GM12874 (cell line): ENCODE data around the gene HOATZ.

Experiments used
- TF ChIP-seq, protein P1 (sequence below): IDR thresholded peaks from 2 replicates; pipeline ENCODE4 v1.5.1; 2011; ENCODE audit warnings: low read depth, mild to moderate bottlenecking, control low read depth, low read length, moderate library complexity; ENCODE audit not compliant: insufficient read depth

HOATZ gene

DNA sequence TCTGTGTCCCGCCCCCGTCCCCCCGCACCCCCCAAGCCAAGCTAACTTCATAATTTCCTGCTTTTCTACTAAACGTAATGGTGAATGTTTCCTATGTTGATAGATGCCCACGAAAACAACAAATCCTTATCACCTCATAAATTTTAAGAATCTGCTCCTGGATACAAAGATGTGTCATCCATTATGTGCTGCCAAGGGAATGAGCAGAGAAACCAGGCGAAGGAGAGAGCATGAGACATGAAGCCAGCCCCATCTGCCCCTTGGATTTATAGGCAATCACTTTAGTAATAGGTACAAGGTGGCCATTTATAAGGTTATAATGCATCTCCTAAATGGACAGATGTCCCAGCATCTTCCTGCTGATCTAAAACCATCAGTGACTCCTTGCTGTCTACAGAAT is 56.2 kb downstream of the HOATZ start:
- TF ChIP-seq, protein P1, sequence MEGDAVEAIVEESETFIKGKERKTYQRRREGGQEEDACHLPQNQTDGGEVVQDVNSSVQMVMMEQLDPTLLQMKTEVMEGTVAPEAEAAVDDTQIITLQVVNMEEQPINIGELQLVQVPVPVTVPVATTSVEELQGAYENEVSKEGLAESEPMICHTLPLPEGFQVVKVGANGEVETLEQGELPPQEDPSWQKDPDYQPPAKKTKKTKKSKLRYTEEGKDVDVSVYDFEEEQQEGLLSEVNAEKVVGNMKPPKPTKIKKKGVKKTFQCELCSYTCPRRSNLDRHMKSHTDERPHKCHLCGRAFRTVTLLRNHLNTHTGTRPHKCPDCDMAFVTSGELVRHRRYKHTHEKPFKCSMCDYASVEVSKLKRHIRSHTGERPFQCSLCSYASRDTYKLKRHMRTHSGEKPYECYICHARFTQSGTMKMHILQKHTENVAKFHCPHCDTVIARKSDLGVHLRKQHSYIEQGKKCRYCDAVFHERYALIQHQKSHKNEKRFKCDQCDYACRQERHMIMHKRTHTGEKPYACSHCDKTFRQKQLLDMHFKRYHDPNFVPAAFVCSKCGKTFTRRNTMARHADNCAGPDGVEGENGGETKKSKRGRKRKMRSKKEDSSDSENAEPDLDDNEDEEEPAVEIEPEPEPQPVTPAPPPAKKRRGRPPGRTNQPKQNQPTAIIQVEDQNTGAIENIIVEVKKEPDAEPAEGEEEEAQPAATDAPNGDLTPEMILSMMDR, result no peak

DNA sequence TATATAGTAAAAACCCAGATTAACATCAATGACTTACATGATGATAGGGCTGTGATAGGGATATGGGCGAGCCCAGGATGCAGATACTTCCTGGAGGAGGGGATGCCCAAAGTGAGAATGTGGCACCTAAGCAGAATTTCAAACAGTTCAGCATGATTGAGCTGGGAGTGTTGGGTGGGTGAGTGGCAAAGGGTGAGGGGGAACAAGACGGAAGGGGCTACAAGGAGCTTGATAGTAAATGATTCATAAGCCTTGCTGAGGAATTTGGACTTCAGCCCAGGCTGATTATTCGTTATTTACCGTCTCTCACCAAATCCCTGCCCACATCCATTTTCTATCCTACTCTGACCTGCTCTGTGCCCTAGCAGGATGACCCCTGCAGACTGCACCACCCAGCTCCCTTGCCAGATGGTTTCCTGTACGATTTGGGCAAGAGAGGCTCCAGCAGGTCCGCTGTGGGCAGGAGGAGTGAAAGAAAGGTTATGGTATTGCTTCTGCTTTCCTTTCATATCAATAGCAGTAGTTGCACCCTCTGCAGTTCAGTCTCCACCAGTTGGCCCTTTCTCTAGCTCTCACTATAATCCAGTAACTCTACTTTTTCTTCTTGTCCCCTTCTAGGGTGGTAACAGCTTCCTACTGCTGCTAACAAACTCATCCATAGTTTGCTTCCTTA is 57.4 kb downstream of the HOATZ start:
- TF ChIP-seq, protein P1, result no peak

DNA sequence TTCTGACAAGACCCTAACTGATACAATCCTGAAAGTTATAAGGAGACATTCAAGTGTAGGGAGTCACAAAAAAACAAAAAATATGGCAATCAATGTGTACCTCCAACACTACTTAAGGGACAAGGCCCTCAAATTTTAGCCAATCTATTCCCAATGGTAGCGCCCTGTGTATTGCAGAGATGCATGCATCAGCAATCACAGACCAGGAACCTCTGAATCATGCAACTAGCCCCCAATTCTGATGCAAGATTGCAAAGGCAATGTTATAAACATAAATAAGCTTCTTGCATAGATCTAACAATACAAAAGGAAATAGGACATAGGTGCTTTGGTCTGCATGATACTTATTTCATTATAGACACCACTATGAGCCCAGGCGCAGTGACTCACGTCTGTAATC is 58.0 kb downstream of the HOATZ start:
- TF ChIP-seq, protein P1, result no peak

DNA sequence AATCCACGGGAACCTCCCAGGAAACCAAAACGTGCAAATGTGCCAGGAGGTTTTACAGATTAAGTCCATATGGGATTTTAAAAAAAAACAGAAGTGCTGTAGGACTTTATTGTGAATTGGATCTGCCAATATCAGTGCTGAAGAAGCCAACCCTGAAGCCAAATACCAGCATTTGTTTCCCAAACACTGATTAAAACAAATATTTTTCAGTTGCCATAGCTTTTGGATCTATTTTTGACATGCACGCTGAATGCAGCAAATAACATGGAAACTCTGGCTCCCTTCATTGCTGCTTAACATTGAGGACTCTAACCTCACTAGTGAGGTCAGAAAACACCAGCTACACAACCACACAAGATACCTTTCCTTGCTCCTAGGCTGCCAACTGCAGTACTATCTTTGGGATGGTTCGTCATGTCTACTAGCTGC is 59.3 kb downstream of the HOATZ start:
- TF ChIP-seq, protein P1, result no peak

DNA sequence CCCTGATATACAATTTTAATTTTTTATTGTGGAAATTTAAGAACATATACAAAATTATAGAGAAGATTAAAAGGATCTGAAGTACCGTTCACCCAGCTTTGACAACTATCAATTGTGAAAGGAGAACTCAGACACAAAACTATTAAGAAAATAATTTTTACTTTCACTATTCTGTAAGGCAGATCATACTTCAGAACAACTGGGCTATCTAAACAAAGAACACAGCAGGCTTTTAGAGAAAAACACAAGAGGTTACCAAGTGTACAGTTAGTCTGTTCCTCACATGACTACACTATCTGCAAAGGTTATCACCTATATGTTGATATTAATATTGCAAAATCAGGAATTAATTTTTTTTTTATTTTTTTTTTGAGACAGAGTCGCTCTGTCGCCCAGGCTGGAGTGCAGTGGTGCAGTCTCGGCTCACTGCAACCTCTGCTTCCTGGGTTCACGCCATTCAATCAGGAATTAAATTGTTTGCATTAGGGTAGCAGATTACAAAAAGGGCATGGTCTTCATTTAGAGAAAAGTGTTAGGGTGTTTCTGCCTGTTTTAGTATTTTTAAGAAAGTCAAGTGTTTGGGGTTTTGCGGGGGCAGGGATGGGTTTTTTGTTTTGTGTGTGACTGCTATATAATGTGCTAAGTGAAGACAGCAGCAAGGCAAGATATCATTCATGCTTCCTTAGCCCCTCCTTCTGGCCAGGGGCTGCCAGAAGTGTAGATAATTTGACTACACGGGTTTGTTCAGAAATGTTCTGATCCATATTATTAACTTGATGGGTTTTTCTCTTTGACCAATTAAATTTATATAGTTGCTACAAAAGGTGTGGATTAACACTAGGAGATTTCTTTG is 60.0 kb downstream of the HOATZ start:
- TF ChIP-seq, protein P1, result no peak

DNA sequence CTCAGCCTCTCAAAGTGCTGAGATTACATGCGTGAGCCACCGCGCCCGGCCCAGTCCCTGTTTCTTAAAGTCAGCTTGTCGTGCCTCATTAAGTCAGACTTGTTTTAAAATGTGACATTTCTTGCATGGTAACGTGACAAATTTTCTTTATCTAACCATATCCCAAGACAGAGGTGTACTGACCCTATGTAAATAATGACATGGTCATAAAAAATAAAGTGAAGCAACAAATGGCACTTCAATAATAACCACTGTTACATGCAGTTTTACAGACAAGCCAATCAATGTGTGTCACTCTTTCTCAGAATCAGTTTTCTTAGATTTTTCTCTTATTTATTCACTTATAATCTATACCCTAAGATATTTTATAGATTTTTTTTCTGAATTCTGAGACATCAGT is 61.2 kb downstream of the HOATZ start:
- TF ChIP-seq, protein P1, result no peak

DNA sequence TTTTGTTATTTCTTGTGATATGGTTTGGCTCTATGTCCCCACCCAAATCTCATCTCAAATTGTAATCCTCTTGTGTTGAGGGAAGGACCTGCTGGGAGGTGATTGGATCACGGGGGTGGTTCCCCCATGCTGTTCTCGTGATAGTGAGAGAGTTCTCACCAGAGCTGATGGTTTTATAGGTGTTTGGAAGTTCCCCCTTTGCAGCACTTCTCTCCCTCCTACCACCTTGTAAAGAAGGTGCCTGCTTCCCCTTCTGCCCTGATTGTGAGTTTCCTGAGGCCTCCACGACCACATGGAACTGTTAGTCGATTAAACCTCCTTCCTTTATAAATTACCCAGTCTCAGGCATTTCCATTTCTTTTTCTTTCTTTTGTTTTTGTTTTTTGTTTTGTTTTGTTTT is 63.2 kb downstream of the HOATZ start:
- TF ChIP-seq, protein P1, result no peak
